ENCODE results near the gene MAP3K7CL.

Gene MAP3K7CL

GRCh38 chr21:29148530-29148929, 18.1 kb downstream of the MAP3K7CL start:
- TF ChIP-seq REST (IDR thresholded peaks at IDR 0.05; ENCODE audit: insufficient replicate concordance, low read depth) (no peak), SPI1 (IDR thresholded peaks at IDR 0.05; ENCODE audit: borderline replicate concordance, low read depth) (no peak), POLR2AphosphoS5 (IDR thresholded peaks at IDR 0.05; ENCODE audit: low read depth) (0 out of 2 replicates have a peak, but pooled peaks have one; percentile 23)

GRCh38 chr21:29149808-29150425, 19.5 kb downstream of the MAP3K7CL start:
- Histone ChIP-seq H3K27me3 (ENCODE audit: insufficient read depth, poor library complexity, severe bottlenecking) (no peaks in the 10 kb centered on the region), H3K4me3 (replicated peaks; ENCODE audit: insufficient read depth, low read length) (no peak overlapping the region), H3K27ac (replicated peaks) (no peak overlapping the region)
- DNase-seq (ENCODE audit: low read depth in 1 of 2, low spot score in 1 of 2), result no peak
- TF ChIP-seq REST (IDR thresholded peaks at IDR 0.05; ENCODE audit: insufficient replicate concordance, low read depth) (no peak), GABPA (IDR thresholded peaks at IDR 0.05; ENCODE audit: low read depth) (no peak), POLR2AphosphoS5 (IDR thresholded peaks at IDR 0.05; ENCODE audit: low read depth) (no peak), CTCF (IDR thresholded peaks at IDR 0.05; ENCODE audit: insufficient read depth, low read length) (no peak), SPI1 (IDR thresholded peaks at IDR 0.05; ENCODE audit: borderline replicate concordance, low read depth) (no peak)

More at GRCh38 chr21:29148530-29148929, 18.1 kb downstream of the MAP3K7CL start:
- Histone ChIP-seq H3K4me3 (replicated peaks; ENCODE audit: insufficient read depth, low read length) (no peak overlapping the region), H3K27ac (replicated peaks) (no peak overlapping the region; the same call in 1 of the 2 replicates), H3K27me3 (ENCODE audit: insufficient read depth, poor library complexity, severe bottlenecking) (no peaks in the 10 kb centered on the region)
- peak in 1 of 2 experiments; percentile 59 for DNase-seq (ENCODE audit: low read depth in 1 of 2, low spot score in 1 of 2)

GRCh38 chr21:29151931-29152330, 21.5 kb downstream of the MAP3K7CL start:
- Histone ChIP-seq H3K27me3 (ENCODE audit: insufficient read depth, poor library complexity, severe bottlenecking) (no peaks in the 10 kb centered on the region), H3K27ac (replicated peaks) (no peak overlapping the region), H3K4me3 (replicated peaks; ENCODE audit: insufficient read depth, low read length) (no peak overlapping the region)
- DNase-seq (ENCODE audit: low read depth in 1 of 2, low spot score in 1 of 2), result no peak
- TF ChIP-seq GABPA (IDR thresholded peaks at IDR 0.05; ENCODE audit: low read depth) (no peak), CTCF (IDR thresholded peaks at IDR 0.05; ENCODE audit: insufficient read depth, low read length) (no peak), SPI1 (IDR thresholded peaks at IDR 0.05; ENCODE audit: borderline replicate concordance, low read depth) (no peak), REST (IDR thresholded peaks at IDR 0.05; ENCODE audit: insufficient replicate concordance, low read depth) (no peak), POLR2AphosphoS5 (IDR thresholded peaks at IDR 0.05; ENCODE audit: low read depth) (no peak)
